ENCODE data around the gene SQSTM1. TPM values are rescaled to one million over a fixed set of nuclear protein-coding genes. Genes with fewer than 3 reads are reported as not detected.

Gene SQSTM1
- total and polyA plus RNA-seq, 2 donors (not counting 1 experiment from before 2014, with no cell fraction given) = 72.2 to 400 TPM

GRCh38 chr5:179879690-179880010, 58.9 kb downstream of the SQSTM1 start:
- TF ChIP-seq EZH2 (IDR thresholded peaks at IDR 0.05; ENCODE audit: borderline replicate concordance, insufficient read depth, low read depth, low read length, poor library complexity, severe bottlenecking) (no peak), CTCF (IDR thresholded peaks at IDR 0.05) (no peak)
- DNase-seq (no peak), ATAC-seq (ENCODE audit: low read depth) (no peak)
- ChIA-PET POLR2A (no interaction called here), CTCF (interaction anchor here (0.6 kb wide), 1 partner anchor 179 kb away, joined by 3 read pairs; no protein-coding TSS in a partner anchor)
- Histone ChIP-seq H3K4me2 (replicated peaks; ENCODE audit: low read depth, low read length, poor library complexity, severe bottlenecking) (no peak overlapping the region), H4K20me1 (ENCODE audit: control insufficient read depth, insufficient read depth, low read length, poor library complexity, severe bottlenecking) (no peaks in the 10 kb centered on the region), H3K27me3 (replicated peaks in 1 of 4; ENCODE audit: control extremely low read depth in 1 of 4, control insufficient read depth in 3 of 4, insufficient read depth in 4 of 4, low read length in 3 of 4) (no peaks in the 10 kb centered on the region), H3K9ac (ENCODE audit: low read length) (no peak overlapping the region), H3K27ac (ENCODE audit: low read length in 2 of 2) (no peak overlapping the region), H2AFZ (ENCODE audit: insufficient read depth, low read depth, low read length, poor library complexity, severe bottlenecking) (no peak overlapping the region), H3K79me2 (ENCODE audit: control insufficient read depth, insufficient read depth, low read length) (no peaks in the 10 kb centered on the region), H3K4me1 (ENCODE audit: control insufficient read depth in 2 of 2, insufficient read depth in 2 of 2, low read length in 2 of 2) (no peaks in the 10 kb centered on the region), H3K36me3 (replicated peaks in 1 of 2; ENCODE audit: control extremely low read depth in 1 of 2, control insufficient read depth in 1 of 2, extremely low read depth in 1 of 2, insufficient read depth in 2 of 2, low read length in 1 of 2) (peaks cover 5 to 58% of the 10 kb centered on the region in 2 experiments), H3K9me3 (ENCODE audit: control extremely low read depth in 1 of 3, control insufficient read depth in 2 of 3, insufficient read depth in 1 of 3, low read length in 2 of 3) (peaks cover 2 to 16% (median 13%) of the 10 kb centered on the region in 3 donors), H3K4me3 (ENCODE audit: control extremely low read depth in 1 of 5, extremely low read depth in 1 of 5, insufficient read depth in 1 of 5, low read depth in 2 of 5, low read length in 4 of 5) (no peak overlapping the region)
- intact Hi-C loops (cut with micrococcal nuclease) = no loop called here
- Mint-ChIP-seq H3K27me3 (no peaks in the 10 kb centered on the region), H3K27ac (no peak overlapping the region), H3K4me3 (no peak overlapping the region), H3K4me1 (no peaks in the 10 kb centered on the region), H3K9me3 (ENCODE audit: insufficient read depth) (peaks cover 4% of the 10 kb centered on the region)
- 97% methylated on average over 13 of the region's 13 CpGs for WGBS (ENCODE audit: insufficient coverage)

- 93% methylated on average over 8 of the region's 12 CpGs for WGBS (ENCODE audit: insufficient coverage)
- peaks cover 2 to 16% (median 13%) of the 10 kb centered on the region in 3 donors for H3K9me3 ChIP-seq (ENCODE audit: control extremely low read depth in 1 of 3, control insufficient read depth in 2 of 3, insufficient read depth in 1 of 3, low read length in 2 of 3)
Measured at GRCh38 chr5:179880066-179880650, 59.5 kb downstream of the SQSTM1 start.

More at GRCh38 chr5:179880066-179880650, 59.5 kb downstream of the SQSTM1 start:
- DNase-seq = no peak
- Histone ChIP-seq H2AFZ (ENCODE audit: insufficient read depth, low read depth, low read length, poor library complexity, severe bottlenecking) (no peak overlapping the region), H3K79me2 (ENCODE audit: control insufficient read depth, insufficient read depth, low read length) (no peaks in the 10 kb centered on the region), H3K4me2 (replicated peaks; ENCODE audit: low read depth, low read length, poor library complexity, severe bottlenecking) (no peak overlapping the region), H3K9ac (ENCODE audit: low read length) (no peak overlapping the region), H3K4me3 (ENCODE audit: control extremely low read depth in 1 of 5, extremely low read depth in 1 of 5, insufficient read depth in 1 of 5, low read depth in 2 of 5, low read length in 4 of 5) (no peak overlapping the region), H3K27me3 (replicated peaks in 1 of 4; ENCODE audit: control extremely low read depth in 1 of 4, control insufficient read depth in 3 of 4, insufficient read depth in 4 of 4, low read length in 3 of 4) (no peaks in the 10 kb centered on the region), H4K20me1 (ENCODE audit: control insufficient read depth, insufficient read depth, low read length, poor library complexity, severe bottlenecking) (no peaks in the 10 kb centered on the region), H3K36me3 (replicated peaks in 1 of 2; ENCODE audit: control extremely low read depth in 1 of 2, control insufficient read depth in 1 of 2, extremely low read depth in 1 of 2, insufficient read depth in 2 of 2, low read length in 1 of 2) (peaks cover 8 to 57% of the 10 kb centered on the region in 2 experiments), H3K27ac (ENCODE audit: low read length in 2 of 2) (no peak overlapping the region), H3K4me1 (ENCODE audit: control insufficient read depth in 2 of 2, insufficient read depth in 2 of 2, low read length in 2 of 2) (no peaks in the 10 kb centered on the region)
- no peaks in the 10 kb centered on the region for H3K4me1 Mint-ChIP-seq
- TF ChIP-seq CTCF (IDR thresholded peaks at IDR 0.05) = no peak
- no peak for TF ChIP-seq EZH2 (IDR thresholded peaks at IDR 0.05; ENCODE audit: borderline replicate concordance, insufficient read depth, low read depth, low read length, poor library complexity, severe bottlenecking)
- intact Hi-C loops (cut with micrococcal nuclease) = no loop called here
- no peak overlapping the region for H3K27ac Mint-ChIP-seq
- no peak for ATAC-seq (ENCODE audit: low read depth)
- no peaks in the 10 kb centered on the region for H3K27me3 Mint-ChIP-seq
- no peak overlapping the region for H3K4me3 Mint-ChIP-seq
- POLR2A ChIA-PET = no interaction called here
- H3K9me3 Mint-ChIP-seq (ENCODE audit: insufficient read depth) = peaks cover 4% of the 10 kb centered on the region
- CTCF ChIA-PET = interaction anchor here (0.6 kb wide), 1 partner anchor 179 kb away, joined by 3 read pairs; no protein-coding TSS in a partner anchor

All from B cell (primary cell).